DMS79 (cell line): ENCODE measurements around the gene MARK2.

Experiments
- DNase-seq: peaks from one replicate; lab custom pipeline; 2025; lab: John Stamatoyannopoulos, UW

Gene MARK2

DNA sequence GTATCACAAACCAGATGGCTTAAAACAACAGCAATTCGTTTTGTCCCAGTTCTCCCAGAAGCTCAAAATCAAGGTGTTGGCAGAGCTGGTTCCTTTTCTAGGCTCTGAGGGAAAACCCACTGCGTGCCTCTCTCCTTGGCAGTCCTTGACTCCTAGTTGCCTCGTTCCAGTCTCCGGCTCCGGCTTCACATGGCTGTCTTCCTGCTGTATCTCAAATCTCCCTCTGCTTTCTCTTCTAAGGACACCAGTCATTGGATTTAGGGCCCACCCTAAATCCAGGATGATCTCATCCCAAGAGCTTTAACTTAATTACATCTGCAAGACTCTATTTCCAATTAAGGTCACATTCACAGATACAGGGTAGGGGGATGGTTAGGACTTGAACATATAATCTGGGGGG lies 90.7 kb downstream of the MARK2 start:
- no peak for DNase-seq

DNA sequence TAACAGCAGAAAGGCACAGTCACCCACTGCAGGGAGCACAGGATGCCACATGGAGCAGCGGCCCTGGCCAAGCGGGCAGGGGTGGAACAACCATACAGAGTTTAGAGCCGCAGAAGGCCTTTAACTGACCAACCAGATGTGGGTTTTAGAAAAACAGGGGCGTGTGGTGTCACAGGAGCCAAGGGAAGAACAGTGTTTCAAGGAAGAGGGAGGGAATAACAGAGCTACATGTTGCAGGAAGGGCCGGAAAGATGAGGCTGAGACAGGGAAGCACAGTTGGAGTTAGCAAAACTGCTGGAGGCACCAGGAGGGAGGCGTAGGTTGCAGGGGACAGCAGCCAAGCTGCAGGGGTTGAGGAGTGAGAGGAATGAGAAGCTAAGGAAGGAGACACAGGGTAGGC lies 92.1 kb downstream of the MARK2 start:
- DNase-seq: no peak

DNA sequence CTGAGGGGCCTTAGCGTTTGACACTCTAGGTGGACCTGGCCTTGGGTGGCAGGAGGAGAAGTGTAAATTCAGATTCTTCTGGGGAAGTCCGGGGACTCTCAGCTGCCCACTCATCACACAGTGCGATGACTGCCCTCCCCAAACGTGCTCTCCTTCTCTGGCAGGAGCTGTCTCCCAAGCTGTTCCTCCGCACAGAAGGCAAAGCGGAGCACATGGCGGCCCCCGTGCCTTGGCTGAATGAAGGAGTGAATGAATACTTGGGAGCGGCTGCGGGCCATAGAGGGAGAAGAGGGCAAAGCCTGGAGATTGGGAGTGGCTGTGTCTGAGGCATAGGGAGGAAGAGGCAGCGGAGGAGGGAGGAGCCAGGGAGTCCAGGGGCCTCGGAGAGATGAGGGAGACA lies 93.0 kb downstream of the MARK2 start:
- DNase-seq: no peak

DNA sequence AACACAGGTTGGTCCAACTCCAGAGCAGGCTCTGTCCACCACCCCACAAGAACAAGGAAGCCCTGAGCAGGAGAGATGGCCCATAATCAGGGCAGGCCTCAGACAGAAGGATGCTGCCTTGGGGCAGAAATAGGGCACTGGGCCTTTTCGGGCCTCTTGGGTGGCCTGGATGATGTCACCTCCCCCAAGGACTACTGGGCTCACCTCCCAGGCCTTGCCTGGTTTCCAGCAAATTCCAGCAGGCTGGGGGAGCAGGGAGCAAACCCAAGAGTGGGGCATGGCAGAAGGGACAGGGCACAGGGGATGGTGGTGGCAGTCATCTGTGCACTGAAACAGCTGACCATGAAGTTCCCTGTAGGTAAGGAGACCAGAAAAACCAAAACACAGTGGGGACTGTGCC lies 94.5 kb downstream of the MARK2 start:
- no peak for DNase-seq

DNA sequence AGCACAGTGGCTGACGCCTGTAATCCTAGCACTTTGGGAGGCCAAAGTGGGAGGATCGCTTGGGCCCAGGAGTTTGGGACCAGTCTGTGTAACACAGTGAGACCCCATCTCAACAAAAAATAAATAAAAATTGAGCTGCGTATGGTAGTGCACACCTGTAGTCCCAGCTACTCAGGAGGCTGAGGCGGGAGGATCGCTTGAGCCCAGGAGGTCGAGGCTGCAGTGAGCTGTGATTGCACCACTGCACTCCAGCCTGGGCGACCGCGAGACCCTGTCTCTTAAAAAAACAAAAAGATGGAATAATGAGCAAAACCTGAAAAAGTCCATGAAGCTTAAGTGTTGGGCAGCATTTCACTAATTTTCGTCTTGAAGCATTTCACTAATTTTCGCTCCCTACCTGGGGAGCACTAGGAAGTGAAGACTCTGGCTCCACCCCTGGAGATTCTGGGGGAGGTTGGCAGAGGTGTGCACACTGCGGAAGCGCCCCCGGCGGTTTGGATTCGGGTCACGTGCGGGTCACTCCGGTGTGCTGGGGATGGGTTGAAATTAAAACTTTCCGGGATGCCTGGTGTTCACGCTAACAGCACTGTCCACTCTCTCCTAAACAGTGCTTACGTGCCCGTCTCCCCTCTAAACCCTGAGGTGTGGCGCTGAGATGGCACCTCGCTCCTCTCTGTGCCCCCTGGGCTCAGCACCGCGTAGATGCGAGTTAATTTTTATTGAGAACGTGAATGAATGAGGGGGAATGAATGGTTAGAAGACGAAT lies 99.0 kb downstream of the MARK2 start:
- DNase-seq: no peak

GRCh38 chr11:63938479-63939396 lies 99.8 kb downstream of the MARK2 start, which contains the start of gene NAA40:
Gene NAA40 (plus strand): TSS chr11:63939002. CDS start chr11:63939097, 95 bp downstream.
- peak; percentile 94 for DNase-seq

GRCh38 chr11:63939397-63939891 lies 100.5 kb downstream of the MARK2 start:
- no peak for DNase-seq

GRCh38 chr11:63940786-63941185 lies 101.9 kb downstream of the MARK2 start:
- DNase-seq: no peak

- DNase-seq: no peak
Observed at GRCh38 chr11:63941901-63942300, 103.0 kb downstream of the MARK2 start.

DNA sequence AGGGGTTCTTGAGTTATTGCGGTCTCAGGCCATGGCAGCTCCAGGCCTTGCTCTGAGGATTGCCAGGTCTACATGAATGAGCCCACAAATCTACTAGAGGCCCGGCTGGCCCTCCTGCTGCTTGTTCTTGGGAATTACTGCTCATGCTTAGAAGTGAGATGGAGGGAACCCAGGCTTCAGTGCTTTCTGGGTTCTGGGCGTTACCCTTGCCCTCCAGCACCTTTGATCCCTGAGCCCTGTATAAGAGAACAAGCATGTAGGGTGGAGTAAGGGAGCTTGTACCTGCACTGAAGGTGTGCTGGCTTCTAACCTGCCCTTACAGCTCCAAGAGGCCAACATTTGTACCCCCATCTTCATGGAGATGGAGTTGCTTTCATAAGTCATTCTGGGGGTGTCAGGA lies 103.9 kb downstream of the MARK2 start:
- no peak for DNase-seq

GRCh38 chr11:63944987-63945386 lies 106.1 kb downstream of the MARK2 start:
- DNase-seq: no peak

DNA sequence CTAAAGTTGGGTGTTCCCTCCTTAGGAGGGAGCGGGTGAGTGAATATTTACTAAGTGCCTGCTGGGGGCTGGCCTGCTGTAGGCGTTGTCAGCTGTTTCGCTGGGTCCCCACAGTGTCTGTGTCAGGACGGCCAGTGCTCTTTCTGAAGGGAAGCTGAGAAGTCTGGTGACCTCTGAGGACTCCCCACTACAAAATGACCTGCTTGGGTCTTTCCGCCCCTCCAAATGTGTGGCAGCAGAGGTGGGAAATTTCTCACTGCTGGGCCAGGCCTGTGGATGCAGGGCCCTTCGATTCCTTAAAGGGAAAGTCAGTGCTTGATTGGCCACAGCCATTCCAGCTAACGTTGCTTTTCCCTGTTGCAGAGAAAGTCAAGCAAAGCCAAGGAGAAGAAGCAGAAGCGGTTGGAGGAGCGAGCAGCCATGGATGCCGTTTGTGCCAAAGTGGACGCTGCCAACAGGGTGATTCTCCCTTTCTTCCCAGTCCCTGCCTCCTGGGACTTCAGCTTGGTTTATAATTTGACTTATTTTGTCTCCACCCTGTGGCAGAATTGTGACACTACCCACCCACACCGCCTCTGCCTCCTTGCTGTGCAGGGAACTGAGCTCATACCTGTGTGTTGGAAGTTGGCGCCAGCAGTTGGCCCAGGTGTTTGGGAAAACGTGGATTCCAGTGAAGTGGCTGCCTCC lies 106.7 kb downstream of the MARK2 start:
- peak; percentile 35 for DNase-seq

DNA sequence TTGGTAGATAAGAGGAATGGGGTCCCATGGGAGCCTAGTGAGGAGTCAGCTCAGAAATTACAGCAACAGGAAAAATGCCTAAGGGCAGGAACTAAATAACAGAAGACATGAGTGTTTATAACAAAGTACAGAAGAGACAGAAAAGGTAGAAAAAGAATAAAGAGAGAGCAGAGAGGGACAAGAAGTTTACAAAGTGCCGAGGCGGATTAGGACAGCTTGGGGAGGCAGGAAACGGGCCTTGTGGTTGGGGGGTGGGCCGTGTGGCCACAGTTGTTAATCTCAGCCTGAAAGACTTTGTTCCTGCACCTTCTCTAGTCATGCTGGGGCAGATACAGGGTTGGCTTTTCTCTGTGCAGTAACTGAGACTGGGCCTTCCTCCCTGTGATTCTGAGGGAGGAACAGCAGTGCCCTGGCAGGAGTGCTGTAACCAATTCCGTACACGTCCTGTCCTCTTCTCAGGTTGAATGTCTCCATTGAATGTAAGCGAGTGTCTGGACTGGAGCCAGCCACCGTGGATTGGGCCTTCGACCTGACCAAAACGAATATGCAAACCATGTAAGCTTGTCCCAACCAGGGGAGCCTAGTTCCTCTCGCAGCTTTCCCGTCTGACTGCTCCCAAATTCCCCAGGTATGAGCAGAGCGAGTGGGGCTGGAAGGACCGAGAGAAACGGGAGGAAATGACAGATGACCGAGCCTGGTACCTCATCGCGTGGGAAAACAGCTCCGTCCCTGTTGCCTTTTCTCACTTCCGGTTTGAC lies 113.0 kb downstream of the MARK2 start:
- no peak for DNase-seq

- no peak for DNase-seq
Observed at GRCh38 chr11:63952570-63952969, 113.7 kb downstream of the MARK2 start.

DNA sequence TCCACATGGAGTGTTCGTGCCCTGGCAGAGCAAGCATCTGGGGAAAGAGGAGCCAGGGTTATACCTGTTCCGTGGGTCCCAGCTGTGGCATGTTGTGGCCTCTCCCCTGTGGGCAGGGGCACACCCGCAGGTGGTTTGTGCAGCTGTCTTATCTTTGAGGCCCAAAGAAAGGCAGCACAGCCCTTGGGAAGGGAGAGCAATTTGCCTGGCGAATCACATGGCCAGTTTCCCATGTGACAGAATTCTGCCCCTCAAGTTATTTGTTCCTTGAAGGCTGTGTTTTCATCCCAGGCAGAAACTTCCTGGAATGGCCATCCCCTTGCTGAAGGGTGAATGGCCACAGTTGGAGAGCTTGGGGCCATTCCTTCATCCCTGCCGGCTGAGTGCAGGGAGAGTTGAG lies 119.1 kb downstream of the MARK2 start:
- DNase-seq: no peak
